ENCODE data around the gene TNS2.
"Not testable (repeated sequence)": the region's sequence is repeated elsewhere in the genome, so short reads cannot be mapped to it uniquely, and the experiment has no call there.

TNS2 gene

GRCh38 chr12:53031616-53032015 lies 18.2 kb upstream of the TNS2 start:
- no peak overlapping the region for H3K4me3 ChIP-seq (ENCODE audit: low read length)
- TF ChIP-seq CTCF (IDR thresholded peaks at IDR 0.05; ENCODE audit: insufficient read depth, low read depth, low read length, missing control alignments) = no peak

GRCh38 chr12:53033832-53034231 lies 16.0 kb upstream of the TNS2 start:
- DNase-seq (ENCODE audit: low read depth); H3K4me3 ChIP-seq (ENCODE audit: low read length): not testable (repeated sequence)

More at GRCh38 chr12:53031616-53032015, 18.2 kb upstream of the TNS2 start:
- DNase-seq (ENCODE audit: low read depth) = no peak

GRCh38 chr12:53034459-53034858 lies 15.4 kb upstream of the TNS2 start:
- no peak overlapping the region for H3K4me3 ChIP-seq (ENCODE audit: low read length)
- TF ChIP-seq CTCF (IDR thresholded peaks at IDR 0.05; ENCODE audit: insufficient read depth, low read depth, low read length, missing control alignments) = no peak
- no peak for DNase-seq (ENCODE audit: low read depth)

- DNase-seq (ENCODE audit: low read depth) = no peak
- no peak for TF ChIP-seq CTCF (IDR thresholded peaks at IDR 0.05; ENCODE audit: insufficient read depth, low read depth, low read length, missing control alignments)
- no peak overlapping the region for H3K4me3 ChIP-seq (ENCODE audit: low read length)
Observed at GRCh38 chr12:53036802-53037201, 13.1 kb upstream of the TNS2 start.

GRCh38 chr12:53039851-53040250 lies 10.0 kb upstream of the TNS2 start:
- no peak for TF ChIP-seq CTCF (IDR thresholded peaks at IDR 0.05; ENCODE audit: insufficient read depth, low read depth, low read length, missing control alignments)
- no peak for DNase-seq (ENCODE audit: low read depth)

GRCh38 chr12:53042607-53043454 lies 7.0 kb upstream of the TNS2 start:
- H3K4me3 ChIP-seq (ENCODE audit: low read length) = no peak overlapping the region
- no peak for TF ChIP-seq CTCF (IDR thresholded peaks at IDR 0.05; ENCODE audit: insufficient read depth, low read depth, low read length, missing control alignments)
- no peak for DNase-seq (ENCODE audit: low read depth)

More at GRCh38 chr12:53039851-53040250, 10.0 kb upstream of the TNS2 start:
- H3K4me3 ChIP-seq (ENCODE audit: low read length) = no peak overlapping the region

- H3K4me3 ChIP-seq (ENCODE audit: low read length) = no peak overlapping the region
Observed at GRCh38 chr12:53044052-53044581, 5.7 kb upstream of the TNS2 start.

More at GRCh38 chr12:53044052-53044581, 5.7 kb upstream of the TNS2 start:
- DNase-seq (ENCODE audit: low read depth) = no peak
- TF ChIP-seq CTCF (IDR thresholded peaks at IDR 0.05; ENCODE audit: insufficient read depth, low read depth, low read length, missing control alignments) = no peak
